ENCODE data around the gene GTPBP10. TPM values are rescaled to one million over a fixed set of nuclear protein-coding genes. Genes with fewer than 3 reads are reported as not detected.

Gene GTPBP10
- 16.8 and 17.3 TPM in 2 replicates for total RNA-seq

GRCh38 chr7:90346336-90347125 lies at the start of gene GTPBP10:
Gene GTPBP10, plus strand, starts transcription at chr7:90346716. Its CDS starts 26 bp downstream, at chr7:90346742.
- peak; percentile 83 for TF ChIP-seq CTCF (IDR thresholded peaks at IDR 0.05; ENCODE audit: insufficient read depth, low read length, severe bottlenecking)
- H3K27me3 ChIP-seq (ENCODE audit: control insufficient read depth, insufficient read depth, low read length): no peaks in the 10 kb centered on the region
- H3K4me3 ChIP-seq (ENCODE audit: low read depth, low read length): peak within 1 kb of the TSS; percentile 71
- no peaks in the 10 kb centered on the region for H3K36me3 ChIP-seq (ENCODE audit: control insufficient read depth, insufficient read depth, low read length)
- peak; percentile 91 for DNase-seq (ENCODE audit: low read depth)
- peak; percentile 43 for FAIRE-seq

- no peaks in the 10 kb centered on the region for H3K27me3 ChIP-seq (ENCODE audit: control insufficient read depth, insufficient read depth, low read length)
- no peak overlapping the region for H3K4me3 ChIP-seq (ENCODE audit: low read depth, low read length)
- TF ChIP-seq CTCF (IDR thresholded peaks at IDR 0.05; ENCODE audit: insufficient read depth, low read length, severe bottlenecking): peak; percentile 68
- DNase-seq (ENCODE audit: low read depth) (peak; percentile 83), FAIRE-seq (no peak)
- H3K36me3 ChIP-seq (ENCODE audit: control insufficient read depth, insufficient read depth, low read length): no peaks in the 10 kb centered on the region
Measured at GRCh38 chr7:90298145-90299038, 48.1 kb upstream of the GTPBP10 start.

- TF ChIP-seq CTCF (IDR thresholded peaks at IDR 0.05; ENCODE audit: insufficient read depth, low read length, severe bottlenecking): no peak
- FAIRE-seq: no peak
- no peak for DNase-seq (ENCODE audit: low read depth)
Measured at GRCh38 chr7:90303241-90303640, 43.3 kb upstream of the GTPBP10 start.

DNA sequence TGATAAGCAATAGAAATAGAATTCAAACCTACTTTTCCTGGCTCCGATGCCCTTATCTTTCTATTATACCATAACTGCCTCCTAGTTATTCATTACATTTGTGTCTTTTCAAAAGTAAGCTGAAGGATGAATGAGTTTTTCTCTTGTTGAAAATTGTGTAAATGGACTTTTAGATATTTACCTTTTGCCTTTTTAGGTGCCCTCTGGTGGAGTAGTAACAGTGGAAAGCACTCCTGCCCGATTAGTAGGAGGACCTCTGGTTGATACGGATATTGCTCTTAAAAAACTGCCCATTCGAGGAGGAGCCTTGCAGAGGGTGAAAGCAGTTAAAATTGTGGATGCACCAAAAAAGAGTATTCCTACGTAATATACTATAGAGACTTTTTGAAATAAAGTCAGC lies 36.6 kb upstream of the GTPBP10 start:
- no peak for DNase-seq (ENCODE audit: low read depth)
- Histone ChIP-seq H3K27me3 (ENCODE audit: control insufficient read depth, insufficient read depth, low read length) (no peaks in the 10 kb centered on the region), H3K36me3 (ENCODE audit: control insufficient read depth, insufficient read depth, low read length) (no peaks in the 10 kb centered on the region), H3K4me3 (ENCODE audit: low read depth, low read length) (no peak overlapping the region)
- FAIRE-seq: no peak
- no peak for TF ChIP-seq CTCF (IDR thresholded peaks at IDR 0.05; ENCODE audit: insufficient read depth, low read length, severe bottlenecking)

More at GRCh38 chr7:90303241-90303640, 43.3 kb upstream of the GTPBP10 start:
- no peaks in the 10 kb centered on the region for H3K36me3 ChIP-seq (ENCODE audit: control insufficient read depth, insufficient read depth, low read length)
- H3K4me3 ChIP-seq (ENCODE audit: low read depth, low read length): no peak overlapping the region
- no peaks in the 10 kb centered on the region for H3K27me3 ChIP-seq (ENCODE audit: control insufficient read depth, insufficient read depth, low read length)

GRCh38 chr7:90311175-90311574 lies 35.3 kb upstream of the GTPBP10 start:
- no peak for FAIRE-seq
- Histone ChIP-seq H3K4me3 (ENCODE audit: low read depth, low read length) (no peak overlapping the region), H3K27me3 (ENCODE audit: control insufficient read depth, insufficient read depth, low read length) (no peaks in the 10 kb centered on the region), H3K36me3 (ENCODE audit: control insufficient read depth, insufficient read depth, low read length) (no peaks in the 10 kb centered on the region)
- TF ChIP-seq CTCF (IDR thresholded peaks at IDR 0.05; ENCODE audit: insufficient read depth, low read length, severe bottlenecking): no peak
- DNase-seq (ENCODE audit: low read depth): no peak
